ENCODE results near the gene LYAR. TPM values are rescaled to one million over a fixed set of nuclear protein-coding genes. Genes with fewer than 3 reads are reported as not detected.

Gene LYAR
- total RNA-seq, 1 experiment from 2014 or later, result 29.8 TPM

DNA sequence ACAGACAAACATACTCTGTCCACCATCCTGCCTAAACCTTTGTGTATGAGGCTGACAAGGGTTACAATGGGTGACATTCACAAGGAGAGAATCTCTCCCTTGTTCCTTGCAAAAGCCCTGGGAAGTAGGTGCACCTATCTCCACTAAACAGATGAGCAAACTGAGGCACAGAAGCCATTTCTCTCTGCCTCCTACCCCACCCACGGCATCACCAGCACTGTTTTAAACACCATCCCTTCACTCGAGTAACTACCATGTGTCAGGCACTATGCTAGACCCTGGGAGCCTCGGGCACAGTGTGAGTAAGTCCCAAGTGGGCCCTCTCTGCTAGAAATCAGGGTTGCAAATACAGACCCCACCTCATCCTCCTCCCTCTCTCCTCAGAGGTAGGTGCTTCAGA, 899 bp downstream of the LYAR start:
- CTCF ChIA-PET, result no interaction called here
- intact Hi-C loops (cut with micrococcal nuclease; ENCODE audit: unreplicated experiment), result no loop called here
- no TSS peak for BruUV-seq (replicated peaks)
- TF ChIP-seq, protein P1, sequence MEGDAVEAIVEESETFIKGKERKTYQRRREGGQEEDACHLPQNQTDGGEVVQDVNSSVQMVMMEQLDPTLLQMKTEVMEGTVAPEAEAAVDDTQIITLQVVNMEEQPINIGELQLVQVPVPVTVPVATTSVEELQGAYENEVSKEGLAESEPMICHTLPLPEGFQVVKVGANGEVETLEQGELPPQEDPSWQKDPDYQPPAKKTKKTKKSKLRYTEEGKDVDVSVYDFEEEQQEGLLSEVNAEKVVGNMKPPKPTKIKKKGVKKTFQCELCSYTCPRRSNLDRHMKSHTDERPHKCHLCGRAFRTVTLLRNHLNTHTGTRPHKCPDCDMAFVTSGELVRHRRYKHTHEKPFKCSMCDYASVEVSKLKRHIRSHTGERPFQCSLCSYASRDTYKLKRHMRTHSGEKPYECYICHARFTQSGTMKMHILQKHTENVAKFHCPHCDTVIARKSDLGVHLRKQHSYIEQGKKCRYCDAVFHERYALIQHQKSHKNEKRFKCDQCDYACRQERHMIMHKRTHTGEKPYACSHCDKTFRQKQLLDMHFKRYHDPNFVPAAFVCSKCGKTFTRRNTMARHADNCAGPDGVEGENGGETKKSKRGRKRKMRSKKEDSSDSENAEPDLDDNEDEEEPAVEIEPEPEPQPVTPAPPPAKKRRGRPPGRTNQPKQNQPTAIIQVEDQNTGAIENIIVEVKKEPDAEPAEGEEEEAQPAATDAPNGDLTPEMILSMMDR (IDR thresholded peaks at IDR 0.05; ENCODE audit: insufficient read depth in 1 of 2, low read depth in 1 of 2, low read length in 1 of 2, severe bottlenecking in 1 of 2, unreplicated experiment in 1 of 2), result no peak
- no peaks in the 10 kb centered on the region for H3K27me3 Mint-ChIP-seq (ENCODE audit: insufficient read depth, unreplicated experiment)
- Histone ChIP-seq H3K4me3 (ENCODE audit: low read depth, low read length) (peak overlapping the region; percentile 96), H3K27me3 (replicated peaks; ENCODE audit: control insufficient read depth, insufficient read depth, low read length) (no peaks in the 10 kb centered on the region), H3K4me1 (0 out of 2 replicates have a peak, but pooled peaks cover 3% of the 10 kb centered on the region), H3K9me3 (no peaks in the 10 kb centered on the region), H3K36me3 (ENCODE audit: control insufficient read depth, insufficient read depth, low read length) (peaks cover 1% of the 10 kb centered on the region; the same call in 1 of the 2 replicates)
- peaks cover 10% of the 10 kb centered on the region for H3K4me1 Mint-ChIP-seq (ENCODE audit: low read depth, unreplicated experiment)
- peak overlapping the region; percentile 97 for H3K4me3 Mint-ChIP-seq (ENCODE audit: unreplicated experiment)
- no peaks in the 10 kb centered on the region for H3K9me3 Mint-ChIP-seq (ENCODE audit: unreplicated experiment)
- peak overlapping the region; percentile 90 for H3K27ac Mint-ChIP-seq (ENCODE audit: unreplicated experiment)
- POLR2A ChIA-PET, result no interaction called here
- peaks cover 31% of the 10 kb centered on the region for H3K36me3 Mint-ChIP-seq (ENCODE audit: insufficient read depth, unreplicated experiment)
- no peak for DNase-seq

GRCh38 chr4:4288098-4288497, 1.9 kb downstream of the LYAR start:
- TF ChIP-seq, protein P1 (IDR thresholded peaks at IDR 0.05; ENCODE audit: insufficient read depth in 1 of 2, low read depth in 1 of 2, low read length in 1 of 2, severe bottlenecking in 1 of 2, unreplicated experiment in 1 of 2), result no peak
- H3K4me1 ChIP-seq, result 0 out of 2 replicates have a peak, but pooled peaks cover 3% of the 10 kb centered on the region
- no TSS peak for BruUV-seq (replicated peaks)
- no peaks in the 10 kb centered on the region for H3K9me3 ChIP-seq
- peaks cover 40% of the 10 kb centered on the region for H3K36me3 Mint-ChIP-seq (ENCODE audit: insufficient read depth, unreplicated experiment)
- H3K4me3 Mint-ChIP-seq (ENCODE audit: unreplicated experiment), result no peak overlapping the region
- intact Hi-C loops (cut with micrococcal nuclease; ENCODE audit: unreplicated experiment), result no loop called here
- H3K36me3 ChIP-seq (ENCODE audit: control insufficient read depth, insufficient read depth, low read length), result peaks cover 1% of the 10 kb centered on the region; the same call in 1 of the 2 replicates
- H3K4me1 Mint-ChIP-seq (ENCODE audit: low read depth, unreplicated experiment), result peaks cover 10% of the 10 kb centered on the region
- no peaks in the 10 kb centered on the region for H3K27me3 ChIP-seq (replicated peaks; ENCODE audit: control insufficient read depth, insufficient read depth, low read length)
- ChIA-PET POLR2A (no interaction called here), CTCF (no interaction called here)
- H3K27me3 Mint-ChIP-seq (ENCODE audit: insufficient read depth, unreplicated experiment), result no peaks in the 10 kb centered on the region
- H3K27ac Mint-ChIP-seq (ENCODE audit: unreplicated experiment), result no peak overlapping the region
- no peak overlapping the region for H3K4me3 ChIP-seq (ENCODE audit: low read depth, low read length)
- no peaks in the 10 kb centered on the region for H3K9me3 Mint-ChIP-seq (ENCODE audit: unreplicated experiment)
- no peak for DNase-seq

DNA sequence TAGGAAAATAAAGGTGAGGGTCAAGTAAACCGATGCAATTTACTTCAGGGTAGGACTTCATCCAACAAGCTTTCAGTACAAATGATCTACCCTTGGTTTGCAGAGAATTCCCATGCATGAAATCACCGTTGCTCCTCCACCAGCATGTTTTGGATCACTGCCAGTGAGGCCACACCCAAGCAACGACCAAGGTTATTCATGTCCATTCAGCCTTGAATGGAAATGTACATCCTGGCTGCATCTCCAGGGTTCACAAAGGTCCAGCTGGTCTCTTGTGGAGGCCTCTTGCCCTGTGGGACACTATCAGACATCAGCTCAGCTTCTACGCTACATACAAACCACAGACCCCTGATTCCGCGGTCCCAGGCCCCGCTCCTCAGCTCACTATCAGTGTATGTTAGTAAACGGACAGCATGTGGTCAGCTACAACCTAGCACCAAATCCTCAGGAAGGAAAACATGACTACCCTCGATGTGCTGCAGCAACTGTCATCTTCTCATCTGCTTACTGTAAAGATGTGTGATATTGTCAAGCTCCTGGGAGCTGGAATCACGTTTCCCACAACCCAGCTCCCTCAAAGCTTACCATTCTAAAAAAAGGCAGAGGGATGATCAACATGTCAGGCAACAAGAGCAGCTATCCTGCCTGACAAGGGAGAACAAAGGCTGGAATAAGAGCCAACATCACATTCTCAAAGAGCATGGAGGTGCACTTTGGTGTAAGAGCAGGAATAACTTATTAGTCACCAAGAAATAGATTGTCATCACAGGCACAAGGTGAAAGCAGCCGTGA, 4.9 kb downstream of the LYAR start:
- H3K4me1 ChIP-seq, result no peaks in the 10 kb centered on the region
- no peak overlapping the region for H3K4me3 Mint-ChIP-seq (ENCODE audit: unreplicated experiment)
- H3K36me3 ChIP-seq (ENCODE audit: control insufficient read depth, insufficient read depth, low read length), result peaks cover 2% of the 10 kb centered on the region; the same call in 1 of the 2 replicates
- H3K27ac Mint-ChIP-seq (ENCODE audit: unreplicated experiment), result no peak overlapping the region
- H3K27me3 ChIP-seq (replicated peaks; ENCODE audit: control insufficient read depth, insufficient read depth, low read length), result no peaks in the 10 kb centered on the region
- H3K9me3 ChIP-seq, result no peaks in the 10 kb centered on the region
- H3K36me3 Mint-ChIP-seq (ENCODE audit: insufficient read depth, unreplicated experiment), result peaks cover 61% of the 10 kb centered on the region
- BruUV-seq (replicated peaks), result no TSS peak
- ChIA-PET CTCF (no interaction called here), POLR2A (interaction anchor here (0.8 kb wide), 1 partner anchor 43 kb away, joined by 3 read pairs; no protein-coding TSS in a partner anchor)
- TF ChIP-seq, protein P1 (IDR thresholded peaks at IDR 0.05; ENCODE audit: insufficient read depth in 1 of 2, low read depth in 1 of 2, low read length in 1 of 2, severe bottlenecking in 1 of 2, unreplicated experiment in 1 of 2), result no peak
- intact Hi-C loops (cut with micrococcal nuclease; ENCODE audit: unreplicated experiment), result no loop called here
- H3K4me1 Mint-ChIP-seq (ENCODE audit: low read depth, unreplicated experiment), result peaks cover 10% of the 10 kb centered on the region
- H3K9me3 Mint-ChIP-seq (ENCODE audit: unreplicated experiment), result no peaks in the 10 kb centered on the region
- H3K4me3 ChIP-seq (ENCODE audit: low read depth, low read length), result no peak overlapping the region
- no peaks in the 10 kb centered on the region for H3K27me3 Mint-ChIP-seq (ENCODE audit: insufficient read depth, unreplicated experiment)
- DNase-seq, result no peak

All from Caco-2 (cell line).